NCI-H2081 treated with DMSO at 0.1 percent for 48 hours (cell line): ENCODE measurements around the gene CAST.

Experiments used
- DNase-seq: peaks from one replicate; lab custom pipeline; 2025; lab: John Stamatoyannopoulos, UW

CAST gene

GRCh38 chr5:96745844-96746531, 83.8 kb downstream of the CAST start:
- DNase-seq, result no peak

- DNase-seq, result no peak
Observed at GRCh38 chr5:96747720-96748119, 85.5 kb downstream of the CAST start.

- DNase-seq, result no peak
Observed at GRCh38 chr5:96750110-96750822, 88.1 kb downstream of the CAST start.

- DNase-seq, result no peak
Observed at GRCh38 chr5:96751203-96752169, 89.3 kb downstream of the CAST start.

- DNase-seq, result no peak
Observed at GRCh38 chr5:96752341-96753016, 90.3 kb downstream of the CAST start.

- DNase-seq, result no peak
Observed at GRCh38 chr5:96753017-96753397, 90.8 kb downstream of the CAST start.

GRCh38 chr5:96753848-96754247, 91.7 kb downstream of the CAST start:
- DNase-seq, result no peak

GRCh38 chr5:96755851-96756250, 93.7 kb downstream of the CAST start:
- DNase-seq, result no peak

GRCh38 chr5:96756985-96757384, 94.8 kb downstream of the CAST start:
- DNase-seq, result no peak

- no peak for DNase-seq
Observed at GRCh38 chr5:96758621-96759020, 96.4 kb downstream of the CAST start.

GRCh38 chr5:96761618-96762017, 99.4 kb downstream of the CAST start:
- no peak for DNase-seq

GRCh38 chr5:96763026-96763425, 100.8 kb downstream of the CAST start:
- no peak for DNase-seq

GRCh38 chr5:96765043-96765442, 102.9 kb downstream of the CAST start:
- DNase-seq, result no peak

GRCh38 chr5:96768708-96769251, 106.6 kb downstream of the CAST start:
- DNase-seq, result no peak

- DNase-seq, result no peak
Observed at GRCh38 chr5:96771395-96771794, 109.2 kb downstream of the CAST start.

- no peak for DNase-seq
Observed at GRCh38 chr5:96772111-96772510, 109.9 kb downstream of the CAST start.

- DNase-seq, result no peak
Observed at GRCh38 chr5:96772542-96772941, 110.4 kb downstream of the CAST start.

- DNase-seq, result no peak
Observed at GRCh38 chr5:96775050-96775449, 112.9 kb downstream of the CAST start.

GRCh38 chr5:96775689-96776088, 113.5 kb downstream of the CAST start:
- no peak for DNase-seq

GRCh38 chr5:96776621-96777020, 114.4 kb downstream of the CAST start:
- no peak for DNase-seq

GRCh38 chr5:96778409-96778808, 116.2 kb downstream of the CAST start:
- no peak for DNase-seq

- no peak for DNase-seq
Observed at GRCh38 chr5:96780626-96781025, 118.5 kb downstream of the CAST start.
